IMR-90 (cell line): ENCODE data around the gene P4HA2. TPM values are rescaled to one million over a fixed set of nuclear protein-coding genes. Genes with fewer than 3 reads are reported as not detected.

Experiments used
- ATAC-seq: fragments of 200-7000 bp; cut with Tn5 transposase; 2 replicates; pipeline ENCODE4 v1.9.1; 2020; ENCODE audit warnings: low read depth, mild to moderate bottlenecking, moderate library complexity
- BruUV-seq: library from RNA; stranded (reverse); fragments of 400-500 nt; replicated peaks from 2 replicates; lab custom pipeline; 2021; lab: Mats Ljungman, UMichigan
- CTCF ChIA-PET: fragments of 300-600 bp; formaldehyde crosslinking; extraction: SDS; loops from one replicate; lab custom pipeline; 2021; ENCODE audit warnings: antibody characterized with exemption; lab: Yijun Ruan, JAX
- POLR2A ChIA-PET: fragments of 300-600 bp; sonication (Branson Sonifier 250); formaldehyde crosslinking; loops from one replicate; lab custom pipeline; 2022; ENCODE audit warnings: antibody characterized with exemption; ENCODE audit not compliant: unreplicated experiment; lab: Charles Lee
- DNase-seq: peaks from one replicate; pipeline ENCODE4 v3.0.0; 2013
- H2AFZ ChIP-seq: replicated peaks from 2 replicates; pipeline ENCODE3; 2013; ENCODE audit warnings: low read length, mild to moderate bottlenecking; ENCODE audit not compliant: poor library complexity
- H2AK5ac ChIP-seq: 2 replicates; pipeline ENCODE4 v1.6.1; 2013; ENCODE audit warnings: low read depth, low read length, inconsistent platforms
- H2AK9ac ChIP-seq: replicated peaks from 2 replicates; pipeline ENCODE3; 2013; ENCODE audit warnings: mild to moderate bottlenecking, low read depth, low read length, moderate library complexity; ENCODE audit not compliant: poor library complexity
- H2BK120ac ChIP-seq: 2 replicates; pipeline ENCODE4 v1.6.1; 2013; ENCODE audit warnings: low read depth, low read length, inconsistent platforms
- H2BK15ac ChIP-seq: 3 replicates; pipeline ENCODE4 v1.6.1; 2013; ENCODE audit warnings: low read depth, low read length, inconsistent platforms
- H2BK20ac ChIP-seq: 2 replicates; pipeline ENCODE4 v1.6.1; 2013; ENCODE audit warnings: low read depth, mild to moderate bottlenecking, inconsistent platforms, low read length, moderate library complexity
- H2BK5ac ChIP-seq: 2 replicates; pipeline ENCODE4 v1.6.1; 2013; ENCODE audit warnings: mild to moderate bottlenecking, low read depth, low read length, inconsistent platforms; ENCODE audit not compliant: poor library complexity, severe bottlenecking
- H3K14ac ChIP-seq: replicated peaks from 2 replicates; pipeline ENCODE4 v1.6.1; 2013; ENCODE audit warnings: low read depth, low read length, inconsistent platforms
- H3K18ac ChIP-seq: 2 replicates; pipeline ENCODE4 v1.6.1; 2013; ENCODE audit warnings: low read depth, low read length, control low read depth
- H3K23ac ChIP-seq: 2 replicates; pipeline ENCODE4 v1.6.1; 2013; ENCODE audit warnings: low read depth, low read length, inconsistent platforms
- H3K27ac ChIP-seq: 2 replicates; pipeline ENCODE4 v1.5.1; 2013; ENCODE audit warnings: mild to moderate bottlenecking, control low read depth, low read length; ENCODE audit not compliant: insufficient read depth
- H3K27me3 ChIP-seq: 2 replicates; pipeline ENCODE4 v1.6.1; 2013; ENCODE audit warnings: low read length; ENCODE audit not compliant: control insufficient read depth, insufficient read depth
- H3K36me3 ChIP-seq: 2 replicates; pipeline ENCODE4 v1.6.1; 2013; ENCODE audit warnings: low read length, mixed read lengths; ENCODE audit not compliant: control insufficient read depth, insufficient read depth
- H3K4ac ChIP-seq: 2 replicates; pipeline ENCODE4 v1.6.1; 2013; ENCODE audit warnings: low read depth, low read length, inconsistent platforms
- H3K4me1 ChIP-seq: 2 replicates; pipeline ENCODE4 v1.6.1; 2013; ENCODE audit warnings: low read length, mixed read lengths; ENCODE audit not compliant: control insufficient read depth, insufficient read depth
- H3K4me2 ChIP-seq: 2 replicates; pipeline ENCODE4 v1.6.1; 2013; ENCODE audit warnings: low read depth, mild to moderate bottlenecking, control low read depth, low read length, moderate library complexity
- H3K4me3 ChIP-seq: 2 replicates; pipeline ENCODE4 v1.5.1; 2013; ENCODE audit warnings: low read depth, mild to moderate bottlenecking, control low read depth, low read length, moderate library complexity; ENCODE audit not compliant: insufficient read depth
- H3K56ac ChIP-seq: 2 replicates; pipeline ENCODE4 v1.6.1; 2013; ENCODE audit warnings: low read length, inconsistent platforms; ENCODE audit not compliant: insufficient read depth; ENCODE audit errors: extremely low read depth
- H3K79me1 ChIP-seq, 2 experiments: 2 replicates each; pipeline ENCODE4 v1.6.1; 2013; ENCODE audit warnings: low read length in 2 of 2, inconsistent platforms in 1 of 2, low read depth in 1 of 2
- H3K9ac ChIP-seq: 2 replicates; pipeline ENCODE4 v1.6.1; 2013; ENCODE audit warnings: low read depth, low read length, control low read depth
- H3K9me1 ChIP-seq: 2 replicates; pipeline ENCODE4 v1.6.1; 2013; ENCODE audit warnings: low read length, inconsistent platforms; ENCODE audit not compliant: insufficient read depth
- H3K9me3 ChIP-seq: 2 replicates; pipeline ENCODE4 v1.6.1; 2013; ENCODE audit warnings: low read length; ENCODE audit not compliant: control insufficient read depth, insufficient read depth
- H4K20me1 ChIP-seq: 2 replicates; pipeline ENCODE4 v1.6.1; 2013; ENCODE audit warnings: low read length, inconsistent platforms; ENCODE audit not compliant: insufficient read depth
- H4K5ac ChIP-seq: 2 replicates; pipeline ENCODE4 v1.6.1; 2013; ENCODE audit warnings: mild to moderate bottlenecking, low read depth, low read length, control low read depth
- H4K8ac ChIP-seq, 2 experiments: 2 replicates each; pipeline ENCODE4 v1.6.1; 2013; ENCODE audit warnings: low read depth in 2 of 2, low read length in 2 of 2, control low read depth in 1 of 2, inconsistent platforms in 1 of 2
- H4K91ac ChIP-seq: 2 replicates; pipeline ENCODE4 v1.6.1; 2013; ENCODE audit warnings: low read depth, low read length, inconsistent platforms; ENCODE audit not compliant: insufficient read depth
- BHLHE40 ChIP-seq: fragments of 150-350 bp; IDR thresholded peaks from 2 replicates; pipeline ENCODE4 v1.6.1; 2016; ENCODE audit warnings: mild to moderate bottlenecking, low read depth, low read length
- CEBPB ChIP-seq: IDR thresholded peaks from 2 replicates; pipeline ENCODE4 v1.6.1; 2012; ENCODE audit warnings: low read depth, low read length, improper control_type of control experiment
- CHD1 ChIP-seq: IDR thresholded peaks from 2 replicates; pipeline ENCODE4 v1.6.1; 2012; ENCODE audit warnings: low read depth, low read length, improper control_type of control experiment
- ELK1 ChIP-seq: fragments of 150-350 bp; IDR thresholded peaks from 2 replicates; pipeline ENCODE4 v1.6.1; 2016; ENCODE audit warnings: low read depth, mild to moderate bottlenecking, low read length, moderate library complexity, borderline replicate concordance
- FOS ChIP-seq: fragments of 150-350 bp; IDR thresholded peaks from 2 replicates; pipeline ENCODE4 v1.6.1; 2016; ENCODE audit warnings: low read depth, low read length
- MXI1 ChIP-seq: IDR thresholded peaks from 2 replicates; pipeline ENCODE4 v1.6.1; 2012; ENCODE audit warnings: low read depth, mild to moderate bottlenecking, low read length, moderate library complexity, borderline replicate concordance
- POLR2A ChIP-seq: IDR thresholded peaks from 2 replicates; pipeline ENCODE4 v1.6.1; 2012; ENCODE audit warnings: mild to moderate bottlenecking, low read depth, low read length
- RAD21 ChIP-seq: IDR thresholded peaks from 2 replicates; pipeline ENCODE4 v1.6.1; 2012; ENCODE audit warnings: low read length, improper control_type of control experiment
- RCOR1 ChIP-seq: IDR thresholded peaks from 2 replicates; pipeline ENCODE4 v1.6.1; 2012; ENCODE audit warnings: mild to moderate bottlenecking, low read length, improper control_type of control experiment; ENCODE audit not compliant: insufficient replicate concordance
- RFX5 ChIP-seq: IDR thresholded peaks from 2 replicates; pipeline ENCODE4 v1.8.0; 2012; ENCODE audit warnings: low read depth, mild to moderate bottlenecking, low read length, moderate library complexity
- SMC3 ChIP-seq: fragments of 150-350 bp; IDR thresholded peaks from 2 replicates; pipeline ENCODE4 v1.6.1; 2016; ENCODE audit warnings: low read depth, mild to moderate bottlenecking, antibody characterized with exemption, low read length, moderate library complexity
- WGBS, 2 experiments: methylation state at CpG; one replicate each; pipeline versions ENCODE4 v1.1.5 to v1.1.7; 2013; ENCODE audit warnings: missing lambda C conversion rate in 2 of 2; ENCODE audit not compliant: insufficient read length in 1 of 2; ENCODE audit errors: extremely low coverage in 2 of 2; 5-methylcytosine and 5-hydroxymethylcytosine counted together
- dilution Hi-C: fragments of 300-500 bp; cut with HindIII; formaldehyde crosslinking; loops from one replicate; pipeline ENCODE4 v1.14.3; 2018; ENCODE audit warnings: low sequenced_read_pairs; ENCODE audit not compliant: unreplicated experiment
- in situ Hi-C: fragments of 300-500 bp; cut with MboI; formaldehyde crosslinking; loops from 3 replicates; pipeline ENCODE4 v1.14.3; 2019; ENCODE audit warnings: low sequenced_read_pairs, inconsistent platforms, mixed read lengths
- intact Hi-C: fragments of 100-400 bp; cut with micrococcal nuclease; formaldehyde crosslinking; loops from 2 replicates; pipeline ENCODE4 v1.10.0; 2022
- polyA plus RNA-seq, 3 experiments: library from polyadenylated mRNA; depleted of rRNA; stranded (reverse); fragments of >200 nt; gene quantifications; 2 replicates each; pipeline ENCODE4 v1.2.3, GENCODE V29; 2012; ENCODE audit warnings: low replicate concordance in 1 of 3
- total RNA-seq: library from RNA; depleted of rRNA; stranded (reverse); fragments of >200 nt; gene quantifications from 2 replicates; pipeline ENCODE4 v1.2.3, GENCODE V29; 2012
- TF ChIP-seq, protein P1 (sequence below): conservative IDR thresholded peaks from 2 replicates; pipeline ENCODE4 v1.5.1; 2012; ENCODE audit warnings: mild to moderate bottlenecking, low read depth, low read length, improper control_type of control experiment

P4HA2 gene
- total and polyA plus RNA-seq, 2 of the 4 experiments (the other 2 are of a cell fraction): 186 to 225 TPM

DNA sequence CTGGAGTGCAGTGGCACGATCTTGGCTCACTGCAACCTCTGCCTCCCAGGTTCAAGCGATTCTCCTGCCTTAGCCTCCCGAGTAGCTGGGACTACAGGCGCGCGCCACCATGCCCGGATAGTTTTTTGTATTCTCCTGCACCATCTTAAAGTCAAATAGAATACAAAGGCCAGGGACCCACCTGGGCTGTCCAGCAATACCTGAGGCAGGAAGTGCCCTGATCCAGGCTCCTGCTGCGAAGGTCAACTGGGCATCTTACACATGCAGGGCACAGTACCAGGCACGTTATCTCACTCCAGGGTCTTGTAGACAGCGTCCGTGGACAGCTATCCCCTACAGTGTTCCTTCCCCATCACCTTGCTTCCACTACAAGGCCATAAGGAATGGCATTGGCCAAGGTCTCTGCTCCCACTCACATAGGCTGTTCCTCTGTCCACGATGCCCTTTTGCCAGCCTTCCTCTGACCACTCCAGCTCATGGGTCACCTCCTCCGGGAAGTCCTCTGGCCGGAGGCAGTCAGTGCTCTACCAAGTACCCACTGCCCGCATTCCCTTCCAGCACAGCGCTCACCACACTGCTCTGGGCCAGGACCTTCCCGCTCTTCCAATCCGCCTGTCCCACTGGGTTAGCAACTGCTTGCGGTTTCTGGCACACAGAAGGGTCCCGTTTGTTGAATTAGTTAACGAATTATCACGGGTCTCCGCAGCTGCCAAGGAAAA is 978 bp downstream of the P4HA2 start:
- WGBS, 2 experiments: 55% methylated on average over 19 of the region's 23 CpGs; no CpG with 5 or more reads in 1 of the 2 experiments
- Histone ChIP-seq H3K79me1 (peaks cover 34 to 56% of the 10 kb centered on the region in 2 experiments), H2AK5ac (peak overlapping the region; percentile 99), H3K9me3 (no peaks in the 10 kb centered on the region), H2BK120ac (peak overlapping the region; percentile 38), H2BK5ac (peak overlapping the region; percentile 60), H3K23ac (peak overlapping the region; percentile 91), H2BK20ac (peak overlapping the region; percentile 11; the same call in 1 of the 2 replicates), H3K4me1 (peaks cover 33% of the 10 kb centered on the region), H4K20me1 (peaks cover 42% of the 10 kb centered on the region), H3K4me2 (peak overlapping the region; percentile 98), H2AFZ (peak overlapping the region; percentile 95), H3K9ac (peak overlapping the region; percentile 75), H4K91ac (peak overlapping the region; percentile 71), H3K4ac (peak overlapping the region; percentile 80), H3K9me1 (peaks cover 38% of the 10 kb centered on the region), H3K56ac (peak overlapping the region; percentile 42; the same call in 1 of the 2 replicates), H3K4me3 (peak overlapping the region; percentile 61), H2BK15ac (peak overlapping the region; percentile 36; the same call in 1 of the 3 replicates), H4K5ac (peak overlapping the region; percentile 4), H3K27ac (peak overlapping the region; percentile 61), H4K8ac (peak overlapping the region; percentile 74 to 94), H3K18ac (peak overlapping the region; percentile 59), H3K27me3 (no peaks in the 10 kb centered on the region; the same call in 1 of the 2 replicates), H2AK9ac (peak overlapping the region; percentile 96), H3K36me3 (no peaks in the 10 kb centered on the region), H3K14ac (peak overlapping the region; percentile 87)
- in situ Hi-C loops: no loop called here
- TF ChIP-seq RCOR1 (no peak), BHLHE40 (no peak), POLR2A (no peak; the same call in 1 of the 2 replicates), CHD1 (no peak), CEBPB (no peak), MXI1 (no peak), FOS (no peak), RFX5 (no peak), RAD21 (no peak), ELK1 (no peak), SMC3 (no peak)
- TF ChIP-seq, protein P1, sequence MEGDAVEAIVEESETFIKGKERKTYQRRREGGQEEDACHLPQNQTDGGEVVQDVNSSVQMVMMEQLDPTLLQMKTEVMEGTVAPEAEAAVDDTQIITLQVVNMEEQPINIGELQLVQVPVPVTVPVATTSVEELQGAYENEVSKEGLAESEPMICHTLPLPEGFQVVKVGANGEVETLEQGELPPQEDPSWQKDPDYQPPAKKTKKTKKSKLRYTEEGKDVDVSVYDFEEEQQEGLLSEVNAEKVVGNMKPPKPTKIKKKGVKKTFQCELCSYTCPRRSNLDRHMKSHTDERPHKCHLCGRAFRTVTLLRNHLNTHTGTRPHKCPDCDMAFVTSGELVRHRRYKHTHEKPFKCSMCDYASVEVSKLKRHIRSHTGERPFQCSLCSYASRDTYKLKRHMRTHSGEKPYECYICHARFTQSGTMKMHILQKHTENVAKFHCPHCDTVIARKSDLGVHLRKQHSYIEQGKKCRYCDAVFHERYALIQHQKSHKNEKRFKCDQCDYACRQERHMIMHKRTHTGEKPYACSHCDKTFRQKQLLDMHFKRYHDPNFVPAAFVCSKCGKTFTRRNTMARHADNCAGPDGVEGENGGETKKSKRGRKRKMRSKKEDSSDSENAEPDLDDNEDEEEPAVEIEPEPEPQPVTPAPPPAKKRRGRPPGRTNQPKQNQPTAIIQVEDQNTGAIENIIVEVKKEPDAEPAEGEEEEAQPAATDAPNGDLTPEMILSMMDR: no peak
- dilution Hi-C loops: no loop called here
- BruUV-seq: no TSS peak
- intact Hi-C loops: no loop called here
- CTCF ChIA-PET: interaction anchor here (1.3 to 2.1 kb wide), 3 partner anchors 12 to 67 kb away, joined by 3 to 10 read pairs (median 7); no protein-coding TSS in a partner anchor
- DNase-seq (peak; percentile 25), ATAC-seq (peak; percentile 6; the same call in 1 of the 2 replicates)
- POLR2A ChIA-PET: interaction anchor here (1.5 kb wide), 1 partner anchor 25 kb away, joined by 6 read pairs; no protein-coding TSS in a partner anchor
